Dendritic cell treated with granulocyte-macrophage colony-stimulating factor and Interleukin-4, amounts not matched to agents 40 ng/mL and 50 ng/mL, for 4 days (primary cell): ENCODE measurements around the gene NYNRIN.
"Not testable (repeated sequence)": the region's sequence is repeated elsewhere in the genome, so short reads cannot be mapped to it uniquely, and the experiment has no call there.

Experiments used
- H3K27ac Mint-ChIP-seq: one replicate; pipeline ENCODE4 v1.8.0; 2022; ENCODE audit warnings: mild to moderate bottlenecking, mixed read lengths
- H3K27me3 Mint-ChIP-seq: one replicate; pipeline ENCODE4 v1.8.0; 2022; ENCODE audit warnings: mild to moderate bottlenecking, mixed read lengths
- H3K36me3 Mint-ChIP-seq: one replicate; pipeline ENCODE4 v1.8.0; 2022; ENCODE audit warnings: low read depth, mixed read lengths
- H3K4me1 Mint-ChIP-seq: one replicate; pipeline ENCODE4 v1.8.0; 2022; ENCODE audit warnings: low read depth, mixed read lengths
- H3K4me3 Mint-ChIP-seq: one replicate; pipeline ENCODE4 v1.8.0; 2022; ENCODE audit warnings: mild to moderate bottlenecking, moderate library complexity, mixed read lengths
- H3K9me3 Mint-ChIP-seq: one replicate; pipeline ENCODE4 v1.8.0; 2022; ENCODE audit warnings: mixed read lengths
- intact Hi-C: fragments of 100-400 bp; cut with micrococcal nuclease; formaldehyde crosslinking; loops from one replicate; pipeline ENCODE4 v1.15.0; 2022

Gene NYNRIN

DNA sequence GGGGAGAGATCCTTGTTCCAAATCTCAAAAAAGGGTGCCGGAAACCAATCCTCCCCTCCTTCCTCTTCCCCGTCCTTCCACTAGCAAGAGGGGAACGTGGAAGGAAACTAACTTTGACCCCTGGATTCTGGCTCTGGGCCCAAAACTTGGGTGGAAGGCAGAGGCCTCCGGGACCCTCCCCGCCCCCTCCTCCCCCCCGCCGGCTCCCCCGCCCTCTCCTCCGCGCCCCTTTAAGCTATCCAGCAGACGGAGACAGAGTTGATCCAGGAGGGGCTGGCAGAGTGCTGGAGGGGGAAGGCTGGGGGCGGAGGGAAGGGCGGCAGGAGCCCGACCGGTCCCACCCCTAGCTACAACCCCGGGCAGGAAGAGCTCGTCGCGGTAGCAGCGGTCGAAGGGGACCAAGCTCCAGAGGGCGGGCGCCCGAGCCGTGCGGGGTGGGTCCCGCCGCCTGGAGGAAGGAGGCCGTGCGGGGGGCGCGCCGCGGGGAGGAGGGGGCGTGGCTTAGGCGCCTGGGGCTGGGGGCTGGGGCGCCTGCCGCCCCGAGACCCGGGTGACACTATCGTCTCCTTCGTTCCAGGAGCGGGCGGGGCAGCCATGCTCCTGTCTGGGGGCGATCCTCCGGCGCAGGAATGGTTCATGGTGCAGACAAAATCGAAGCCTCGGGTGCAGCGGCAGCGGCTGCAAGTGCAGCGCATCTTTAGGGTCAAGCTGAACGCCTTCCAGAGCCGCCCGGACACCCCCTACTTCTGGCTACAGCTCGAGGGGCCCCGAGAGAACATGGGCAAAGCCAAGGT lies at the start of gene NYNRIN:
TSS of gene NYNRIN (plus strand) at position 351 of the 794 bp plus-strand sequence. CDS start at position 595, 244 bp downstream.
- peaks cover 14% of the 10 kb centered on the region for H3K27me3 Mint-ChIP-seq
- H3K9me3 Mint-ChIP-seq = no peaks in the 10 kb centered on the region
- H3K4me3 Mint-ChIP-seq = peak within 1 kb of the TSS; percentile 59
- no peaks in the 10 kb centered on the region for H3K36me3 Mint-ChIP-seq
- intact Hi-C loops = no loop called here
- peaks cover 44% of the 10 kb centered on the region for H3K4me1 Mint-ChIP-seq
- H3K27ac Mint-ChIP-seq = peak within 1 kb of the TSS; percentile 40

DNA sequence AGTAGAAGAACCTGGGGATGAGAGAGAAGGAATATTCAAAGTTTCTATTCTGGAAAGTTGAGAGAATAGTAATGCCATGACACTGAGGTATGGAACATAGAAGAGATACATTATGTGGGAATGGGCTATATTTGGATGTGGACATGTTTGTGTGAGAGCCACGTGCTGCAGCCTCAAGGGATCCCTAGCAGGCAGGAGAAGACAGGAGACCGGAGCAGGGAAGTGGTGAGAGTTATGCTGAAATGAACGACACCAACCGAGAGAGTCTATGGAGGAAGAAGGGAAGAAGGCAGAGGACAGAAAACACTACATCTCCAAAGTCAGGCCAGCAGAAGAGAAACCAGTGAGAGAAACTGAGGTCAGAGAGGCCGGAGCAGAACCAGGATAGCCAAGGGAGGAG lies 49.1 kb upstream of the NYNRIN start:
- Mint-ChIP-seq H3K9me3 (no peaks in the 10 kb centered on the region), H3K27me3 (peaks cover 42% of the 10 kb centered on the region), H3K4me1 (peaks cover 17% of the 10 kb centered on the region), H3K27ac (no peak overlapping the region), H3K36me3 (no peaks in the 10 kb centered on the region), H3K4me3 (no peak overlapping the region)
- intact Hi-C loops = no loop called here

DNA sequence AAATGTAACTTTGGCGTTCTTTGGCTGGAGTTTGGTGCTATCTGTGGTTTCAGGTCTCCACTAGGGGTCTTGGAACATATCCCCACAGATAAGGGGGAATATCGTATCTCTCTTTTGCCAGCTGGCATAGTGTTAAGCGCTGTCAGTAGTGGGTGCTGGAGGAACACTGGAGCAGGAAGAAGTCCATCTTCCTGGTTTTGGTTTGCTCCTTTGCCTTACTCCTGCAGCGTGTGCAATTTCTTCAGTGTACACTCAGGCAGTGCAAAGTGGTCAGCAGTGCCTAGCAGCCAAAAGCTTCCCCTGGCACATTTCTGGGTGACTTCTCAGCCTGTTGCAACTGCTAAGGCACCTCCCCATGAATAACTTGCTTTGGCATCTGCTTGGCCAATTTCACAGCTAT lies 47.3 kb upstream of the NYNRIN start:
- Mint-ChIP-seq H3K4me3 (no peak overlapping the region), H3K27ac (no peak overlapping the region), H3K36me3 (no peaks in the 10 kb centered on the region), H3K4me1 (peaks cover 17% of the 10 kb centered on the region), H3K9me3 (no peaks in the 10 kb centered on the region), H3K27me3 (peaks cover 35% of the 10 kb centered on the region)
- intact Hi-C loops = no loop called here

DNA sequence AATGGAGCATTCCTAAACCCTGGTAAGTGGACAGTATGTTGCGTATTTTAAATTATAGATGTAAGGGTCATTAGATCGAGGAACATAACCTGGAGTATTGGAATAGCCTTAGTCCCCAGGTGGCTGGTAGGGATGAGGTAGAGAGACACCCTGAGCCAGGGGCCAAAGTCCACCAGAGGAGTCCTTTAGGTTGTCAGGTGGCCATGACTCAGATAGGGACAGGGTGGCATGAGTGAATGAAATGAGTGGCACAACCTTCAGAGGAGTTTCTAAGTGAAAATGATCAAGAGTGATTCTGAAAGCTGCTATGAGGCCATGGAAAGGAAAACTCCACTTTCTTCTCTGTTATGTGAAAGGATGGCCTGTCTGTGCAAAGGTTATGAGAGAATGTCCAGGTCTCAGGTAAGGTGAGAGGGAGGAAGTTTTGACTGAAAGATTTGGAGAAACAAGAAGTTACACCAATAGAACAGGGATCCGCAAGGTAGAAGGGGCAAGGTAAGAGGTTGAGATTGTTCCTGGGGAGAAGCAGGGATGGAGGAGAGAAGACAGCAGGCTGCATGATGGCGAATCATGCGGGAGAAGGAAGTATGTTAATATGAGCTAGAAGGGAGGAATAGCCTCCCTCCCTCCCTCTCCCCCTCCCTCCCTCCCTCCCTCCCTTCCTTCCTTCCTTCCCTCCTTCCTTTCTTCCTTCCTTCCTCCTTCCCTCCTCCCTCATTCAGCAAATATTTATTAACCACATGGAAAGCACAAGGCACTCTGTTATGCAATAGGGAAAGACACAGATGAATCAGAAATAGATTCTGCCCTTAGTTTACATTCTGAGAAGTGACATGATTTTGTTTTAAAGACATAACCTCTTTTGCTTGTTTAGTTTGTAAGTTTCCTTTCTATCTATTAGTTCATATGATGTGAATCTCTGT lies 45.0 kb upstream of the NYNRIN start:
- Mint-ChIP-seq H3K36me3 (no peaks in the 10 kb centered on the region), H3K9me3 (no peaks in the 10 kb centered on the region), H3K4me1 (peaks cover 17% of the 10 kb centered on the region), H3K4me3 (no peak overlapping the region), H3K27me3 (peaks cover 26% of the 10 kb centered on the region), H3K27ac (peak overlapping the region; percentile 10)
- intact Hi-C loops = no loop called here

DNA sequence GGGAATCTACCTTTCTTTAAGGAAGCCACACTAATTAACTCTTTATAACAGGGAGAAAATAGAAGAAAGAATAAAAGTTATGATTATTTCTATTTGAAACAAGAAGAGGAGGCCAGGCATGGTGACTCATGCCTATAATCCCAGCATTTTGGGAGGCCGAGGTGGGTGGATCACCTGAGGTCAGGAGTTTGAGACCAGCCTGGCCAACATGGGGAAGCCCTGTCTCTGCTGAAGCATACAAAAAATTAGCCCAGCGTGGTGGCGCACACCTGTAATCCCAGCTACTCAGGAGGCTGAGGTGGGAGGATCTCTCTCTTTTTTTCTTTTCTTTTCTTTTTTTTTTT lies 44.3 kb upstream of the NYNRIN start:
- H3K36me3 Mint-ChIP-seq, intact Hi-C loops, H3K9me3 Mint-ChIP-seq, H3K4me3 Mint-ChIP-seq, H3K27ac Mint-ChIP-seq: not testable (repeated sequence)
- Mint-ChIP-seq H3K27me3 (peaks cover 25% of the 10 kb centered on the region), H3K4me1 (peaks cover 17% of the 10 kb centered on the region)

DNA sequence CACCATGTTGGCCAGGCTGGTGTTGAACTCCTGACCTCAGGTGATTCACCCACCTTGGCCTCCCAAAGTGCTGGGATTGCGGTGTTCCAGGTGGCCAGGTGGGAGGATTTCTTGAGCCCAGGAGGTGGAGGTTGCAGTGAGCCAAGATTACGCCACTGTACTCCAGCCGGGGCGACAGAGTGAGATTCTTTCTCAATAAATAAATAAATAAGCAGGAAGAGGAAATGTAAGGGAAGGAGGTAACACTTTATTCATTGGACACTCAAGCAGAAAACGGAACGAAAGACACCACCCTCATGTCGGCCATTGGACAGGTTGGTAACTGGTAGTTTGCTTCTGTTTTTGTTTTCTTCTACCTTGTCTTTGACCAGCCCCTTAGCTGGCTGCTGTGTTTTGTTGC lies 43.8 kb upstream of the NYNRIN start:
- peaks cover 17% of the 10 kb centered on the region for H3K4me1 Mint-ChIP-seq
- intact Hi-C loops = no loop called here
- H3K9me3 Mint-ChIP-seq = no peaks in the 10 kb centered on the region
- no peak overlapping the region for H3K4me3 Mint-ChIP-seq
- no peaks in the 10 kb centered on the region for H3K36me3 Mint-ChIP-seq
- no peak overlapping the region for H3K27ac Mint-ChIP-seq
- peaks cover 19% of the 10 kb centered on the region for H3K27me3 Mint-ChIP-seq

DNA sequence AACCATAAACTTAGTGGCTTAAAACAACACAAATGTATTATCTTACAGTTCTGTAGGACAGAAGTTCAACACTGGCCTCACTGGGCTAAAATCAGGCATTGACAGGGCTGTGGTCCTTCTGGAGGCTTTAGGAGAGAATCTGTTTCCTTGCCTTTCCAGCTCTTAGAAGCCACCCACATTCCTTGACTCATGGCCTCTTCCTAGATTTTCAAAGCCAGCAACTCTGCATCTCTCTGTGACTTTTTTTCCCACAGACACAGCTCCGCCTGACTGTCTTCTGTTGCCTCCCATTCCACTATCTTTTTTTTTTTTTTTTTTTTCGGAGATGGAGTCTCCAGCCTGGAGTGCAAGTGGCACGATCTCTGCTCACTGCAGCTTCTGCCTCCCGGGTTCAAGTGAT lies 42.6 kb upstream of the NYNRIN start:
- H3K9me3 Mint-ChIP-seq = no peaks in the 10 kb centered on the region
- intact Hi-C loops = no loop called here
- H3K27me3 Mint-ChIP-seq = peaks cover 14% of the 10 kb centered on the region
- no peaks in the 10 kb centered on the region for H3K36me3 Mint-ChIP-seq
- H3K4me3 Mint-ChIP-seq = no peak overlapping the region
- peaks cover 23% of the 10 kb centered on the region for H3K4me1 Mint-ChIP-seq
- H3K27ac Mint-ChIP-seq = no peak overlapping the region

DNA sequence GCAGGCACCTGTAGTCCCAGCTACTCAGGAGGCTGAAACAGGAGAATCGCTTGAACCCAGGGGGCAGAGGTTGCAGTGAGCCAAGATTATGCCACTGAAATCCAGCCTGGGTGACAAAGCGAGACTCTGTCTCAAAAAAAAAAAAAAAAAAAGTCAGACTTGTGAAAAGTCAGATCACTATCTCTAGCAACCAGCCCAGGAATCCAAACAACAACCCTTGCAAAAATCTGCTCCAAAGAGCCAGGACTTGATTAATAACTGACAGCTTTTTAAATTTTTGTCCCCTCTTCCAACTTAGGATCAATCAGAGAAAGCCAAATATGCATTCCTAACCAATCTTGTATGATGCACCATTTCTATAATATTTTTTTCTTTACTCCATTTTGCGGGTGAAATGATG lies 38.5 kb upstream of the NYNRIN start:
- Mint-ChIP-seq H3K4me3 (no peak overlapping the region), H3K4me1 (peaks cover 23% of the 10 kb centered on the region), H3K27me3 (peaks cover 9% of the 10 kb centered on the region), H3K27ac (no peak overlapping the region), H3K9me3 (no peaks in the 10 kb centered on the region), H3K36me3 (no peaks in the 10 kb centered on the region)
- intact Hi-C loops = no loop called here

DNA sequence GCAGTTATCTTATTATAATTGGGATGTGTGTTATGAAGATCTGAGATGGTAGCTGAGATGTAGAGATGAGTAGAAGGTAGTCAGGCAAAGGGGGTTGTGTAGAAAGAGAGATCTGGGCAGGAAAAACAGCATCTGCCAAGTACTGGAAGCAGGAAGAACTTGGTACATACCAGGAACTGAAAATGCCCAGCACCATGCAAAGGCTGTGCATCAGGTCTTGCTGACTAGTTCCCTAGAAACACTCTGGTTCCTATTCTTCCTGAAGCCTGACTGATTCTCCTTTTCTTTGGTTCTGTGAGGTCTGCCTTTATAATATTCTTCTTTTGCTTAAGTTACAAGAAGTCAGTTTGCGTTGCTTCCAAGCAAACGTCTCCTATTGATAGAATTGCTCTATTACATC lies 37.5 kb upstream of the NYNRIN start:
- H3K4me3 Mint-ChIP-seq = no peak overlapping the region
- H3K36me3 Mint-ChIP-seq = no peaks in the 10 kb centered on the region
- H3K4me1 Mint-ChIP-seq = peaks cover 34% of the 10 kb centered on the region
- H3K27me3 Mint-ChIP-seq = peaks cover 19% of the 10 kb centered on the region
- H3K27ac Mint-ChIP-seq = peak overlapping the region; percentile 64
- H3K9me3 Mint-ChIP-seq = no peaks in the 10 kb centered on the region
- intact Hi-C loops = no loop called here

DNA sequence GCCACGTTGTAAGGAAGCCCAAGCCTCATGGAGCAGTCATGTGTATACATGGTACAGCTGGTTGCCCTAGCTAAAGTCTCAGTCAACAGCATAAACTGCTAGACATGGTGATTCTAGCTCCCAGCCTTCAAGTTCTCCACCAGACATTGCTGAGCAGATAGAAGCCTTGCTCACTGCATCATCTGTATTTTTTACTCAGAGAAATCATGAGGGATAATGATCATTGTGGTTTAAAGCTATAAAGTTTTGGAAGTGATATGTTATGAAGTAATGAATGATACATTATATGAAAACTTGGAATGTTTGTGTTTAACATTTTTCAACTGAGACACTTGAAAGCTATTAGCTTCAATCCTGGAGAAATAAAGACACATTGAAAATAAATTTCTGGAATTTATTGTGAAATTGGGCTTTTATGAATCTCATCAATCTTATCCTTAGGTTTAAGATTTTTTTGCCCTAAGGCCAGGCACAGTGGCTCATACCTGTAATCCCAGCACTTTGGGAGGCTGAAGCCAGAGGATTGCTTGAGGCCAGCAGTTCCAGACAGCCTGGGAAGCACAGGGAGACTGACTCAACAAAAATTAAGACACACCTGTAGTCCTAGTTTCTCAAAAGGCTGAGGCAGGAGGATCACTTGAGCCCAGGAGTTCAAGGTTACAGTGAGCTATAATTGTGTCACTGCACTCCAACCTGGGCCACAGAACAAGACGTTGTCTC lies 36.4 kb upstream of the NYNRIN start:
- H3K9me3 Mint-ChIP-seq = no peaks in the 10 kb centered on the region
- peak overlapping the region; percentile 64 for H3K27ac Mint-ChIP-seq
- H3K4me1 Mint-ChIP-seq = peaks cover 44% of the 10 kb centered on the region
- peaks cover 27% of the 10 kb centered on the region for H3K27me3 Mint-ChIP-seq
- H3K4me3 Mint-ChIP-seq = no peak overlapping the region
- intact Hi-C loops = no loop called here
- no peaks in the 10 kb centered on the region for H3K36me3 Mint-ChIP-seq

DNA sequence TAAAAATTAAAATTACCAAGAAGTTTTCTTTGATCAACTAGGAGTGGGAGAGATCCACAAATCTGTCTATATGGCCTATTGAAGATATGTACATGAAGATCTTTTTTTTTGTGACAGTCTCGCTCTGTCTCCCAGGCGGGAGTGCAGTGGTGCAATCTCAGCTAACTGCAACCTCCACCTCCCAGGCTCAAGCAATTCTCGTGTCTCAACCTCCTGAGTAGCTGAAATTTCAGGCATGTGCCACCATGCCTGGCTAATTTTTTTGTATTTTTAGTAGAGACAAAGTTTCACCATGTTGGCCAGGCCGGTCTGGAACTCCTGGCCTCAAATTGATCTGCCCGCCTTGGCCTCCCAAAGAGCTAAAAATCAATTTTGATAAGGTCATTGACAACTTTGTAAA lies 35.4 kb upstream of the NYNRIN start:
- H3K27ac Mint-ChIP-seq = no peak overlapping the region
- H3K36me3 Mint-ChIP-seq = no peaks in the 10 kb centered on the region
- H3K27me3 Mint-ChIP-seq = peaks cover 36% of the 10 kb centered on the region
- H3K4me3 Mint-ChIP-seq = no peak overlapping the region
- intact Hi-C loops = no loop called here
- no peaks in the 10 kb centered on the region for H3K9me3 Mint-ChIP-seq
- peaks cover 54% of the 10 kb centered on the region for H3K4me1 Mint-ChIP-seq

DNA sequence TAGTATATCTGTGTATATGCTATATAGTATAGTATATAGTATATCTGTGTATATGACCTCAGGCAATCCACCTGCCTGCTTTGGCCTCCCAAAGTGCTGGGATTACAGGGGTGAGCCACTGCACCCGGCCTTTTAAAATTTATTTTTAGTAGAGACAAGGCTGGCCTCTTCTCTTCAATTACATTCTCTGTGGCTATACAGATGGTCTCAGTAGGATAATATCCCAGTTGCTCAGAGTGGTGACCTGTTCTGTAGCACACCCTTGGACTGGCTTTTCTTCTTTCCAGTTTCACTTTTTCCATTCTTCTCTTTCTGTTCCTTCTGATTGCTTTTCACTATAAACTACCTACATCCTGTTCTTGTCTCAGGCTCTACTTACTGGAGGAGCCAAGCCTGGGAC lies 34.0 kb upstream of the NYNRIN start:
- Mint-ChIP-seq H3K9me3 (no peaks in the 10 kb centered on the region), H3K4me1 (peaks cover 55% of the 10 kb centered on the region), H3K27me3 (peaks cover 48% of the 10 kb centered on the region), H3K4me3 (no peak overlapping the region), H3K27ac (no peak overlapping the region), H3K36me3 (no peaks in the 10 kb centered on the region)
- intact Hi-C loops = loop anchor here (5.0 kb wide), 2 partner anchors 33 to 47 kb away; no protein-coding TSS in a partner anchor

DNA sequence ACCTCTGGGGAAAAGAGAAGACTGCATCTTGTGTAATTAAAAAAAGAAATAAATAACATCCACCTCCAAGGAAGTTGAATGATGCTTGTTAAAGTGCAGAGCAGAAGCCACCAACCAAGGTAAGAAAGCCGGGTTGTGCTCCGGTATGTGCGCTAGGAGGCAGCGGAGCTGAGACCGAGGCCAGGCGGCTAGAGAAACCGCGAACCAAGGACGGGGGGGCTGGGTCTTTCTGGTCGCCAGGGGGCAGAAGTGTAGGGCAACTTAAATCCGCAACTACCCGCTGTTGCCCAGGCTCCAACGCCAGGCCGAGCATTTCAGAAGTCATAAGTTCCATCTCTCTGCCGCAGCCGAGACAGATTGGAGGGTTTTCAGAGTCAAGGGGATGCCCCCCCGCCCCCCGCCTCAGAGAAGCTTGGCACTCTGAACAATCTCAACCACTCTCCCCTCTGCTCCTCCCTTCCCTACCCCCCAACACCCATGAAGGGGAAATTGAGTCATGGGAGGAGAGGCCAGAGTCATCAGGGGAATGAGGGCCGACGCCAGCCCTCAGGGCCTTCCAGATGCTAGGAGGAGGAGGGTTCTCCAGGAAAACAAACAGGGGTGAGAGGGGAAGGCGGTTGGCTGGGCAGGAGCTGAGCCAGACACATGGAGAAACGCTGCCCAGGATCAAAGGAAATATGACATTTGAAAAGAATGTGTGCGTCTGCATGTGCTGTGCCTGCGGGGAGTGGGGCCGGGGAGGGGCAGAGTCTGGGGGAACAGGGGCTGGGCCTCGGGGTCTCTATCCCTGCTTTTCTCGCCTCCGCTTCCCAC lies 33.0 kb upstream of the NYNRIN start:
- Mint-ChIP-seq H3K9me3 (no peaks in the 10 kb centered on the region), H3K4me3 (peak overlapping the region; percentile 18), H3K4me1 (peaks cover 53% of the 10 kb centered on the region), H3K27ac (no peak overlapping the region), H3K27me3 (peaks cover 55% of the 10 kb centered on the region), H3K36me3 (no peaks in the 10 kb centered on the region)
- intact Hi-C loops = loop anchor here (2.0 to 5.0 kb wide), 3 partner anchors 34 to 65 kb away; no protein-coding TSS in a partner anchor
